Fibroblast of lung (primary cell): ENCODE measurements around the gene ANKRD22. TPM values are rescaled to one million over a fixed set of nuclear protein-coding genes. Genes with fewer than 3 reads are reported as not detected.

Experiments used
- DNase-seq, 2 donors: peaks; one replicate each; pipeline versions ENCODE4 v3.0.0 to v3.0.0-alpha.2; 2010; ENCODE audit warnings: low read depth in 2 of 2
- H2AFZ ChIP-seq: 2 replicates; pipeline ENCODE4 v1.5.1; 2012; ENCODE audit warnings: low read length, control low read depth, inconsistent platforms
- H3K27ac ChIP-seq: 2 replicates; pipeline ENCODE4 v1.5.1; 2011; ENCODE audit warnings: low read length, control low read depth; ENCODE audit not compliant: insufficient read depth
- H3K27me3 ChIP-seq: 2 replicates; pipeline ENCODE4 v1.5.1; 2011; ENCODE audit warnings: mild to moderate bottlenecking, low read length; ENCODE audit not compliant: control insufficient read depth, insufficient read depth
- H3K36me3 ChIP-seq: 2 replicates; pipeline ENCODE4 v1.5.1; 2011; ENCODE audit warnings: low read length; ENCODE audit not compliant: control insufficient read depth, insufficient read depth
- H3K4me1 ChIP-seq: 2 replicates; pipeline ENCODE4 v1.5.1; 2011; ENCODE audit warnings: low read length; ENCODE audit not compliant: control insufficient read depth, insufficient read depth; ENCODE audit errors: extremely low read depth
- H3K4me2 ChIP-seq: 2 replicates; pipeline ENCODE4 v1.5.1; 2011; ENCODE audit warnings: low read length, control low read depth; ENCODE audit not compliant: insufficient read depth; ENCODE audit errors: extremely low read depth
- H3K4me3 ChIP-seq, 4 experiments: fragments of 200-600 bp in 1 of 4; sonication (generic) in 1 of 4; replicated peaks in 1 of 4; 2 replicates each; pipeline ENCODE4 v1.5.1; 2011 to 2016; ENCODE audit warnings: low read length in 4 of 4, low read depth in 3 of 4, mild to moderate bottlenecking in 3 of 4, control low read depth in 2 of 4, inconsistent platforms in 1 of 4, mixed read lengths in 1 of 4; ENCODE audit not compliant: insufficient read depth in 1 of 4; ENCODE audit errors: control extremely low read depth in 1 of 4
- H3K79me2 ChIP-seq: 2 replicates; pipeline ENCODE4 v1.5.1; 2012; ENCODE audit warnings: mild to moderate bottlenecking, low read length, inconsistent platforms; ENCODE audit not compliant: control insufficient read depth, insufficient read depth
- H3K9ac ChIP-seq: 2 replicates; pipeline ENCODE4 v1.5.1; 2011; ENCODE audit warnings: mild to moderate bottlenecking, low read length, control low read depth; ENCODE audit not compliant: insufficient read depth
- H3K9me3 ChIP-seq: 2 replicates; pipeline ENCODE4 v1.5.1; 2012; ENCODE audit warnings: low read depth, low read length; ENCODE audit not compliant: control insufficient read depth, insufficient read depth
- H4K20me1 ChIP-seq: 2 replicates; pipeline ENCODE4 v1.5.1; 2011; ENCODE audit warnings: low read length; ENCODE audit not compliant: control insufficient read depth, insufficient read depth; ENCODE audit errors: extremely low read depth
- CTCF ChIP-seq, 2 donors: IDR thresholded peaks in 1 of 2; conservative IDR thresholded peaks in 1 of 2; 1 replicate in 1 of 2; 2 replicates in 1 of 2; pipeline ENCODE4 v1.5.1; 2011 to 2012; ENCODE audit warnings: low read length in 2 of 2, control low read depth in 1 of 2, inconsistent platforms in 1 of 2, low read depth in 1 of 2, mild to moderate bottlenecking in 1 of 2
- EZH2 ChIP-seq: IDR thresholded peaks from 2 replicates; pipeline ENCODE4 v1.5.1; 2012; ENCODE audit warnings: low read length, control low read depth, mild to moderate bottlenecking; ENCODE audit errors: missing control alignments
- polyA plus RNA-seq, 2 donors: library from polyadenylated mRNA; depleted of rRNA in 1 of 2; stranded (reverse) in 1 of 2; unstranded in 1 of 2; fragments of >200 nt; gene quantifications; 2 replicates each; pipeline ENCODE4 v1.2.1, GENCODE V29; 2011 to 2012; ENCODE audit warnings: missing spikeins in 1 of 2
- total RNA-seq: library from RNA; depleted of rRNA; stranded (reverse); fragments of >200 nt; gene quantifications from 2 replicates; pipeline ENCODE4 v1.2.1, GENCODE V29; 2014

Gene ANKRD22
- total and polyA plus RNA-seq, 2 donors (not counting 1 experiment from before 2014, with no cell fraction given): 0.17 TPM; not detected in 1

- DNase-seq: no peak
- Histone ChIP-seq H3K9me3 (no peaks in the 10 kb centered on the region), H3K9ac (no peak overlapping the region), H3K4me2 (no peak overlapping the region), H4K20me1 (no peaks in the 10 kb centered on the region), H3K36me3 (no peaks in the 10 kb centered on the region), H3K27ac (no peak overlapping the region), H2AFZ (no peak overlapping the region), H3K4me1 (no peaks in the 10 kb centered on the region), H3K27me3 (no peaks in the 10 kb centered on the region), H3K79me2 (no peaks in the 10 kb centered on the region), H3K4me3 (no peak overlapping the region)
- TF ChIP-seq EZH2 (no peak), CTCF (conservative IDR thresholded peaks at IDR 0.05 in 1 of 2, IDR thresholded peaks at IDR 0.05 in 1 of 2; ENCODE audit: low read depth in 1 of 2, low read length in 2 of 2) (no peak)
Observed at GRCh38 chr10:88832376-88832775, 19.3 kb downstream of the ANKRD22 start.

- TF ChIP-seq EZH2 (no peak), CTCF (conservative IDR thresholded peaks at IDR 0.05 in 1 of 2, IDR thresholded peaks at IDR 0.05 in 1 of 2; ENCODE audit: low read depth in 1 of 2, low read length in 2 of 2) (no peak)
- Histone ChIP-seq H2AFZ (no peak overlapping the region), H4K20me1 (no peaks in the 10 kb centered on the region), H3K27ac (no peak overlapping the region), H3K9ac (no peak overlapping the region), H3K36me3 (no peaks in the 10 kb centered on the region), H3K4me1 (no peaks in the 10 kb centered on the region), H3K4me3 (no peak overlapping the region), H3K9me3 (no peaks in the 10 kb centered on the region), H3K27me3 (no peaks in the 10 kb centered on the region), H3K79me2 (no peaks in the 10 kb centered on the region), H3K4me2 (no peak overlapping the region)
- DNase-seq: no peak
Observed at GRCh38 chr10:88831709-88832108, 19.9 kb downstream of the ANKRD22 start.

- no peaks in the 10 kb centered on the region for H3K4me1 ChIP-seq
- H4K20me1 ChIP-seq: no peaks in the 10 kb centered on the region
- H3K36me3 ChIP-seq: no peaks in the 10 kb centered on the region
- no peaks in the 10 kb centered on the region for H3K27me3 ChIP-seq
- H3K79me2 ChIP-seq: no peaks in the 10 kb centered on the region
- no peaks in the 10 kb centered on the region for H3K9me3 ChIP-seq
- no peak overlapping the region for H2AFZ ChIP-seq
- TF ChIP-seq CTCF (conservative IDR thresholded peaks at IDR 0.05 in 1 of 2, IDR thresholded peaks at IDR 0.05 in 1 of 2; ENCODE audit: low read depth in 1 of 2, low read length in 2 of 2) (no peak), EZH2 (no peak)
- no peak overlapping the region for H3K27ac ChIP-seq
- no peak overlapping the region for H3K9ac ChIP-seq
- no peak for DNase-seq
- H3K4me2 ChIP-seq: no peak overlapping the region
- no peak overlapping the region for H3K4me3 ChIP-seq
Observed at GRCh38 chr10:88830643-88831268, 20.9 kb downstream of the ANKRD22 start.
